GM21447 (cell line): ENCODE measurements around the gene OR4F15.
"Not testable (repeated sequence)": the region's sequence is repeated elsewhere in the genome, so short reads cannot be mapped to it uniquely, and the experiment has no call there.

Source experiments
- ATAC-seq: cut with Tn5 transposase; IDR thresholded peaks from one replicate; pipeline ENCODE4 v1.9.1; 2021; ENCODE audit not compliant: unreplicated experiment

The OR4F15 gene, protein sequence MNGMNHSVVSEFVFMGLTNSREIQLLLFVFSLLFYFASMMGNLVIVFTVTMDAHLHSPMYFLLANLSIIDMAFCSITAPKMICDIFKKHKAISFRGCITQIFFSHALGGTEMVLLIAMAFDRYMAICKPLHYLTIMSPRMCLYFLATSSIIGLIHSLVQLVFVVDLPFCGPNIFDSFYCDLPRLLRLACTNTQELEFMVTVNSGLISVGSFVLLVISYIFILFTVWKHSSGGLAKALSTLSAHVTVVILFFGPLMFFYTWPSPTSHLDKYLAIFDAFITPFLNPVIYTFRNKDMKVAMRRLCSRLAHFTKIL

DNA sequence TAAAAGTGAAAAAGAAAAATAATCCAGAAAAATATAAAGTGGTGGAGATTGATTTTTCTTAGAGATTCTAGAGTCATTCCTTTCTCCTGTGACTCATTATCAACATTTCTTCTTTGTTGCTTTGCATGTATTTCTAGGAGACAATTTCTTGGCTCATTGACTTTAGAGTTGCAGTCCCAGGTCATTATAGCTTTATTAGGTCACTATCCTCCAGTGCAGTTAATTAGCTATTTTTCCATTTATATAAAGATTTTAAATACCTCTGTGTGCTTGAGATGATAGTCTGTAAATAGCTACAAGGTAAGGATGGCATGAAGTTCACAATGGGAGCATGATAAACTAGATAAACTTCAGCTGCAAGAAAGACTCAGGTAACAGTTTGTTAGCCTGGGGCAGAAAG, at the start of gene OR4F15:
Gene OR4F15, plus strand, starts transcription at position 301 of the 400 bp plus-strand sequence. CDS start 5,985 bp downstream, outside the sequence.
- no peak for ATAC-seq

- not testable (repeated sequence) for ATAC-seq
These were observed 47.2 kb upstream of the OR4F15 start for GRCh38 chr15:101764669-101765339.

- not testable (repeated sequence) for ATAC-seq
These were observed 46.7 kb upstream of the OR4F15 start for GRCh38 chr15:101765340-101765671.

- no peak for ATAC-seq
These were observed 46.1 kb upstream of the OR4F15 start for GRCh38 chr15:101765772-101766456.

- ATAC-seq: not testable (repeated sequence)
These were observed 44.8 kb upstream of the OR4F15 start for GRCh38 chr15:101767083-101767640.

- no peak for ATAC-seq
These were observed 39.1 kb upstream of the OR4F15 start for GRCh38 chr15:101772921-101773320.

GRCh38 chr15:101773496-101774100, 38.4 kb upstream of the OR4F15 start:
- no peak for ATAC-seq

- ATAC-seq: no peak
These were observed 36.9 kb upstream of the OR4F15 start for GRCh38 chr15:101775136-101775535.

- ATAC-seq: not testable (repeated sequence)
These were observed 33.4 kb upstream of the OR4F15 start for GRCh38 chr15:101778576-101778975.

DNA sequence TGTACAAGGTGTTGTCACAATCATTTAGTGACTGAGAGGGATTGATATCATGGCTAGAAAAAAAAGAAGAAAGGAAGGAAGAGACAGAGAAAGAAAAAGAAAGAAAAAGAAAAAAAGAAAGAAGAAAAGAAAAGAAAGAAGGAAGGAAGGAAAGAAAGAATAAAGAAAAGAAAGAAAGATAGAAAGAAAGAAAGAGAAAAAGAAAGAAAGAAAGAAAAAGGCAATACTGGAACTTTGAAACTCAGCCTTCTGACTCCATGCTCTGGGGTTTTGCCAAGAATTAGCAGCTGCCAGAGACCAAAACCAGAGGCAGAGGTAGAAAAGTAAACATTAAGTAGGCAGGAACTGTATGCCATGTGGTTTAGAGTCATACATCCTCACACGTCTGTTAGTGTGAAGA, 31.8 kb upstream of the OR4F15 start:
- not testable (repeated sequence) for ATAC-seq

DNA sequence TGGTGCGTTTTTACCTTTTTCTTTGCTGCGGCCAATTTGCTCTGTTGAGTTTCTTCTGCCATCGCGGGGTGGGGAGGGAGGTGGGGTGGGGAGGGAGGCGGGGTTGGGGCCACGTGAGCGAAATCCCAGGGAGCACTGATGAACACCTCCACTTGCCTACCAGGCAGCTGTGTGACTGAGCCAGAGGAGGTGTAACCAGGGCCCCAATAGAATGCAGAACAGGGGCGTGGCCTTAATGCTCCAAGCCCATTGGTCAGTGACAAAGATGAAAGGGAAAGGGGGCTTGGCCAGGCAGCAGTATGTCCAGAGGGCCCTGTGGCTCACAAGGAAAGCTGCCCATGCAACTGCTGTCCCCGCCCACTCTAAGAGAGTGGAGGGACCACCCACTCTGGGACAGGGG, 30.1 kb upstream of the OR4F15 start:
- no peak for ATAC-seq

GRCh38 chr15:101784644-101785043, 27.4 kb upstream of the OR4F15 start:
- no peak for ATAC-seq

- not testable (repeated sequence) for ATAC-seq
These were observed 25.6 kb upstream of the OR4F15 start for GRCh38 chr15:101786422-101786821.

GRCh38 chr15:101788001-101788400, 24.0 kb upstream of the OR4F15 start:
- ATAC-seq: not testable (repeated sequence)

DNA sequence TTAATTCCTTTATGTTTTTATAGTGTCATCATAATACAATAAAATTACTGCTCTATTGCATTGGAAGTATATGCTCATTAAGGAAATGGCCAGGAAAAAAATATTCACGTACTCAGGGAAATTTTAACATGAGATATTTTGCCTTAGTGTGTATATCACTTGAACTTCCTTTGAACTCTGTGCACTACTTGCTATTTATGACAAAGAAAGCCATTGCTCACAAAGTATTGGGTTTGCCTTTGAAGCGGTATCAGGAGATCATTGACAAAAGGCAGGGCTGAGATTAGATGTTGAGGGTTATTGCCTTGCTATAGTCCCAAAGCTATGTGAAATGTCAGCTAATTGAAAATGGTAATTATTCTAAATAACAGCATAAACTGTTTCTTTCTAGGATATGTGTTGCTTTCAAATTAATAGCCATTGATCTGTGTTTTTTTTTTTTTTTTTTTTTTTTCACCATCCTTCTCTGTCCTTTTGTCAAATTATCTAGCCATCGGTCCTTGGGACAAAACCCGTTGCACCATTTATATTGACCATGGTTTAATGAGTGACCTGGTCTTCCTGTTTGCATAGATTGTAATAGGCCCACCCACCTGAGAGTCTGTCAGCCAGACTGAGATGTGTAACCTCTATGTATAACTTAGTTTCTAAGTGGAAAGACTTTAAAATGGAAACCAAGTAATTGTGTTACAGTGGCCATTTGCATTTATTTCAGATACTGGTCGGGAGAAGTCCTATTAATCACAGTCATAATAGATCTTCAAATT, 23.3 kb upstream of the OR4F15 start:
- ATAC-seq: not testable (repeated sequence)

- ATAC-seq: not testable (repeated sequence)
These were observed 21.3 kb upstream of the OR4F15 start for GRCh38 chr15:101790748-101791147.

DNA sequence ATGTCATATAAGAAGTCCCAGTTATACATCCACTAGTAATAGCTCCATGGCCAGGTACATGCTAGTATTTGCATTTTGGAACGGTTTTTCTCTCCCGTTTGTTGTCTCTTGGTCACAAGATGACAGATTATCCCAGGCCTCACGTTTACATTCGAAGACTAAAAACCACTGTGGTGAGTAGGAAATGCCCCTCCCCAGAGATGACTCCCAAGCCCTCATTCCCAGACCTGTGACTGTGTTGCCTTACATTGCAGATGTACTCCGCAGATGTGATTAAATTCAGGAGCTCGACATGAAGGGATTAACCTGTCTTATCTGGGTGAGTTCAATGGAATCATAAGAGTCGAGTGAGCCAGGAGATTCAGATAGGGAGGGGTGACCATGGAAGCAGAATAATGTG, 18.0 kb upstream of the OR4F15 start:
- not testable (repeated sequence) for ATAC-seq

- no peak for ATAC-seq
These were observed 16.5 kb upstream of the OR4F15 start for GRCh38 chr15:101795455-101795854.

DNA sequence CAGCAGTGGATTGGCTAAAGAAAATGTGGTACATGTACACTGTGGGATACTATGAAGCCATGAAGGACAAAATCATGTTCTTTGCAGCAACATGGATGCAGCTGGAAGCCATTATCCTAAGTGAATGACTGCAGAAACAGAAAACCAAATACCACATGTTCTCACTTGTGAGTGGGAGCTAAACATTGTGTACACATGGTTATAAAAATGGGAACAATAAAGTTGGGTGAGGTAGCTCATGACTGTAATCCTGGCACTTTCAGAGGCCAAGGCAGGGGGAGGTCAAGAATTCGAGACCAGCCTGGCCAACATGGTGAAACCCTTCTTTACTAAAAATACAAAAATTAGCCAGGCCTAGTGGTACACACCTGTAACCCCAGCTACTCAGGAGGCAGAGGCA, 12.3 kb upstream of the OR4F15 start:
- ATAC-seq: no peak

DNA sequence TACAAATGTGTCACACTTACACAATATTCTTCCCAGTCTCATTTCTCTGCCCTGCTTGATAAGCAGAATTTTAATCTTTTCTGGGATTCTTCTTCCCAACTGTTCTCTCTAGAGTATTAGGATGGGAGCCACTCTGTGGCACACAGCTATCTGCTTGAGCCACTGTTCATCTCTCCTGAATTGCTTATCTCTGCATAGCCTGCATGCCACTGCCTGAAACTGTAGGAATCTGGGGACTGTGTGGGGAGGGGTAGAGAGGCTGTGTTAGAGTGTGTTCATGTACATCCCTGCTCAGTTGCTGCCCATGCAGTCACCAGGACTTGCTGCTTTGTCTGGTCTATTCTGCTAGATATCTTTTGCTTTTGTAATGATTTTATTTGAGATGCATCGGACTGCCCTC, 11.0 kb upstream of the OR4F15 start:
- no peak for ATAC-seq
